HG02642 (cell line): ENCODE data around the gene PTPRT.

Experiments used
- ATAC-seq: cut with Tn5 transposase; IDR thresholded peaks from one replicate; pipeline ENCODE4 v1.9.1; 2021; ENCODE audit warnings: mild to moderate bottlenecking; ENCODE audit not compliant: unreplicated experiment, poor library complexity

The PTPRT gene

GRCh38 chr20:42986143-42986773 lies 203.4 kb downstream of the PTPRT start:
- no peak for ATAC-seq

GRCh38 chr20:42985628-42986027 lies 204.1 kb downstream of the PTPRT start:
- ATAC-seq: no peak

DNA sequence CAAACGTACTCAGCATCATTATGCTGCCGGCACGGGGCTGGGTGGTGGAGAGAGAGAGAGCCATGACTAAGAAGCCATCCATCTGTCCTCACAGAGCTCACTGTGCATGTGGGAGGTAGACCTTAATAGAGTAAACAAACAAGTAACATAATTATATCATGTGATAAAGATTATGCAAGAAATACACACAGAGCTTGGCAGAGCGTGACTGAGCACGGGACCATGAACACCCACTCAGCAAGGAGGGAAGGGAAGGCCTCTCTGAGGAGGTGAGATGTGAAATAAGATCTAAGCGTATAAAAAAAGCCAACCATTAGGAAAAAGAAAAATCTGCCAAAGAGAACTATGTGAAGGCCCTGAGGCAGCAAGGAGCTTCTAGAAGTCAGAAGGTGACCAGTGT lies 207.5 kb downstream of the PTPRT start:
- ATAC-seq: no peak

DNA sequence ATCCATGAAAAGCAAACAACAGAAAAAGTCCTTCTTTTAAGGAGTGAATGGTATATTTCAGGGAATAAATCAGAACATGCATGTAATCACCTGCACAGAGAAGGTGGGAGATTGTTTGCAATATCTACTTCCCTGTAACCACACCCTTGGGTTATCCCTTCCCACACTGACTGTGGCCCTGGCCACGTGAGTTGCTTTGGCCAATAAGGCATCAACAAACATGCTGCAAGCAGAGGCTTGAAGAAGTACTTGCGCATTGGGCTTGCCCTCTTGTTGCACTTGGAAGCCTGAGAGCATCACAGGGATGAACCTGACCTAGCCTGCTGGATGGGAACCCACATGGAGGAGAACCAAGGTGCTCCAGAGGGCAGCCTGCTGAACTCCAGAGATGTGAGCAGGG lies 208.5 kb downstream of the PTPRT start:
- no peak for ATAC-seq

GRCh38 chr20:42979720-42980119 lies 210.0 kb downstream of the PTPRT start:
- ATAC-seq: no peak

- ATAC-seq: no peak
These were observed 211.3 kb downstream of the PTPRT start for GRCh38 chr20:42978184-42978974.

GRCh38 chr20:42975974-42976373 lies 213.7 kb downstream of the PTPRT start:
- ATAC-seq: no peak

GRCh38 chr20:42974347-42974746 lies 215.4 kb downstream of the PTPRT start:
- ATAC-seq: no peak

GRCh38 chr20:42972591-42972990 lies 217.1 kb downstream of the PTPRT start:
- no peak for ATAC-seq

DNA sequence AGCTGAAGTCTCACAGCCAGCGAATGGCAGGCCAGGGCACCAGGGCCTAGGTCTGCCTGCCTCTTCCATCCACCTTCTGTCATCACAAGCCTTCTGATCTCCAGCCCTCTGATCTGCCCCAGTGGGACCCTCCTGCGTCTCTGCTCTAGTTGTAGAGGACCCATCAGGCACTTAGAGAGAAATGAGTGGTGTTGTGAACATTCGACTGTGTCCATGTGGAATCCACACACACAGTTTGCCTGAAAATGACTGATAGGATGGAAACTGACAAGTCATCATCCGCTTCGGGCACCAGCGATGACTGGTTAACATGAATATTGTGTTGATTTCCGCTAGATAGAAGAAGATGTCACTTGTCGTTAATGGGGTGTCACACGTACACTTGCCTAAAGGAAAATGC lies 221.0 kb downstream of the PTPRT start:
- no peak for ATAC-seq

DNA sequence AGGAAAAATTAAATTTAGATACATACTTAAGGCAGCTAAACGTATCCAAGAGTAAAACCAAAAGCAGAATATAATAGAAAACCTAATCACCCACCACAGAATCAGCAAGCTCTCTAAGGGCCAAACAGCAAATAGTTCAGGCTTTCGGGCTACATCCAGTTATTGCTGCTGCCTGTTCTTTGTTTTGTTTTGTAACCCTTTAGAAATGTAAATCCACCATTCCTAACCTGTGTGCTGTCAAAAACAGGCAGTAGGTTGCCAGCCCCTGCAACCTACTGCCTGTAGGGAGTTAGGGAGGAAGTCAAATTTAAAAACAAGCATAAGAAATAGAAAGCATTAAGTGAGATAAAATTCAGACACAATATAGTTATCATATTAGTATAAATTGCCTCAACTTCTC lies 225.9 kb downstream of the PTPRT start:
- no peak for ATAC-seq

DNA sequence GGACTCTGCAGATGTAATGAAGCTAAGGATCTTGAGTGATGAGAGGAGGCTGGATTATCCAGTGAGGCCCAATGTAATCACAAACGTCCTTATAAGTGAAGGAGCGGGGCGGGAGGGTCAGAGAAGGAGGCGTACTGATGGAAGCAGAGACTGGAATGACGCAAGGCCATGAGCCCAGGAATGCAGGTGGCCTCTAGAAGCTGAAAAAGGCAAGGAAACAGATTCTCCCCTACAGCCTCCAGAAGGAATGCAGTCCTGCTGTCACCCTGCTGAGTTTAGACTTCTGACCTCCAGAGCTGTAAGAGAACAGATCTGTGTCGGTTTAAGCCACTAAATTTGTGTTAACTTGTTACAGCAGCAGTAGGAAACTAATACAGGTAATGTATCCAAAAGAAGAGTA lies 227.9 kb downstream of the PTPRT start:
- ATAC-seq: no peak

- no peak for ATAC-seq
These were observed 229.7 kb downstream of the PTPRT start for GRCh38 chr20:42959996-42960395.

GRCh38 chr20:42958367-42959069 lies 231.2 kb downstream of the PTPRT start:
- no peak for ATAC-seq

GRCh38 chr20:42957704-42958095 lies 232.0 kb downstream of the PTPRT start:
- no peak for ATAC-seq

- no peak for ATAC-seq
These were observed 232.5 kb downstream of the PTPRT start for GRCh38 chr20:42957018-42957703.

GRCh38 chr20:42955713-42956112 lies 234.0 kb downstream of the PTPRT start:
- no peak for ATAC-seq

DNA sequence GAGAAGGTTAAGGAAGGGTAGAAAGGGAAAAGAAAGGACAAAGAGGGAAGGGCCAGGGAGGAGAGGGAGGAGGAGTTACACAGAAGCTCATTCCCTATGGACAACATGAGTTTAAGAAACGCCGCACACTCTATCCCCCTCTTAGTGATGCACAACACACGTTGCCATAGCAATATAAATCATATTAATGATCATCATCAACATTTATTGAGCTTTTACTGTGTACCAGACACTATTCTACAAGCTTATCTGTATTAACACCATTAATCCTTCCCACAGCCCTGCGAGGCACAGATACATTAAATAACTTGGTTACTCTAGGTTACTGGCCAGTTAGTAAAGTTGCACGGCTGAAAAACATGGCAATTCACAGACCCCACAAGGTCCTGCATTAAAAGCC lies 234.8 kb downstream of the PTPRT start:
- no peak for ATAC-seq

- ATAC-seq: no peak
These were observed 239.8 kb downstream of the PTPRT start for GRCh38 chr20:42949950-42950349.

- ATAC-seq: no peak
These were observed 244.3 kb downstream of the PTPRT start for GRCh38 chr20:42945234-42945994.
